ENCODE results near the gene ALKBH5. TPM values are rescaled to one million over a fixed set of nuclear protein-coding genes. Genes with fewer than 3 reads are reported as not detected.

Gene ALKBH5
- total RNA-seq, 2 donors from 2014 or later: 94.8 to 130 TPM

GRCh38 chr17:18238299-18238698 is 54.7 kb downstream of the ALKBH5 start:
- no peak overlapping the region for H3K27ac ChIP-seq
- no peaks in the 10 kb centered on the region for H3K9me3 ChIP-seq
- no peak overlapping the region for H3K4me3 ChIP-seq
- no peaks in the 10 kb centered on the region for H3K4me1 ChIP-seq
- intact Hi-C loops (cut with DNase I): no loop called here
- H3K9ac ChIP-seq (ENCODE audit: low read depth in 2 of 2, low read length in 2 of 2): no peak overlapping the region
- TF ChIP-seq CTCF (IDR thresholded peaks at IDR 0.05): no peak
- no peaks in the 10 kb centered on the region for H3K27me3 ChIP-seq
- H3K36me3 ChIP-seq: no peaks in the 10 kb centered on the region
- DNase-seq: no peak

- H3K36me3 ChIP-seq: peaks cover 8% of the 10 kb centered on the region
- no peak for DNase-seq
Observed at GRCh38 chr17:18240449-18240848, 56.8 kb downstream of the ALKBH5 start.

GRCh38 chr17:18241229-18241871 is 57.7 kb downstream of the ALKBH5 start:
- Histone ChIP-seq H3K36me3 (peaks cover 15% of the 10 kb centered on the region), H3K9ac (ENCODE audit: low read depth in 2 of 2, low read length in 2 of 2) (no peak overlapping the region), H3K4me3 (no peak overlapping the region), H3K4me1 (no peaks in the 10 kb centered on the region), H3K9me3 (no peaks in the 10 kb centered on the region), H3K27ac (no peak overlapping the region), H3K27me3 (no peaks in the 10 kb centered on the region)
- DNase-seq: no peak
- TF ChIP-seq CTCF (IDR thresholded peaks at IDR 0.05): no peak
- intact Hi-C loops (cut with DNase I): no loop called here

More at GRCh38 chr17:18240449-18240848, 56.8 kb downstream of the ALKBH5 start:
- H3K27me3 ChIP-seq: no peaks in the 10 kb centered on the region
- no peak overlapping the region for H3K4me3 ChIP-seq
- H3K4me1 ChIP-seq: no peaks in the 10 kb centered on the region
- no peak overlapping the region for H3K27ac ChIP-seq
- TF ChIP-seq CTCF (IDR thresholded peaks at IDR 0.05): no peak
- H3K9ac ChIP-seq (ENCODE audit: low read depth in 2 of 2, low read length in 2 of 2): no peak overlapping the region
- intact Hi-C loops (cut with DNase I): no loop called here
- H3K9me3 ChIP-seq: no peaks in the 10 kb centered on the region

GRCh38 chr17:18245038-18245776 is 61.6 kb downstream of the ALKBH5 start:
- no peak for TF ChIP-seq CTCF (IDR thresholded peaks at IDR 0.05)
- intact Hi-C loops (cut with DNase I): loop anchor here (5.0 kb wide), 1 partner anchor 72 kb away; the partner anchor contains the start of gene SMCR8
- H3K4me1 ChIP-seq: no peaks in the 10 kb centered on the region
- DNase-seq: no peak
- H3K4me3 ChIP-seq: no peak overlapping the region
- no peaks in the 10 kb centered on the region for H3K9me3 ChIP-seq
- peaks cover 15% of the 10 kb centered on the region for H3K36me3 ChIP-seq
- no peak overlapping the region for H3K9ac ChIP-seq (ENCODE audit: low read depth in 2 of 2, low read length in 2 of 2)
- no peaks in the 10 kb centered on the region for H3K27me3 ChIP-seq
- no peak overlapping the region for H3K27ac ChIP-seq

- Histone ChIP-seq H3K9me3 (no peaks in the 10 kb centered on the region), H3K9ac (ENCODE audit: low read depth in 2 of 2, low read length in 2 of 2) (peak overlapping the region in 1 of 2 donors; percentile 40), H3K36me3 (peaks cover 19% of the 10 kb centered on the region), H3K27me3 (no peaks in the 10 kb centered on the region), H3K4me1 (no peaks in the 10 kb centered on the region), H3K4me3 (no peak overlapping the region), H3K27ac (peak overlapping the region; percentile 63)
- intact Hi-C loops (cut with DNase I): loop anchor here (5.0 kb wide), 1 partner anchor 71 kb away; the partner anchor contains the start of gene SMCR8
- DNase-seq: no peak
- TF ChIP-seq CTCF (IDR thresholded peaks at IDR 0.05): no peak
Observed at GRCh38 chr17:18246109-18246725, 62.6 kb downstream of the ALKBH5 start.

All from colonic mucosa (tissue), 4 donors.